PC-3 (cell line): Measurements from ENCODE around the gene ZNFX1. TPM values are rescaled to one million over a fixed set of nuclear protein-coding genes. Genes with fewer than 3 reads are reported as not detected.

ENCODE experiments used
- ATAC-seq: fragments of 200-7000 bp; cut with Tn5 transposase; 2 replicates; pipeline ENCODE4 v1.9.1; 2020; ENCODE audit warnings: mild to moderate bottlenecking, moderate library complexity
- BruUV-seq: library from RNA; stranded (reverse); fragments of 400-500 nt; replicated peaks from 2 replicates; lab custom pipeline; 2021; lab: Mats Ljungman, UMichigan
- CTCF ChIA-PET: fragments of 300-600 bp; sonication (Branson Sonifier 250); formaldehyde crosslinking; loops from one replicate; lab custom pipeline; 2022; ENCODE audit warnings: antibody characterized with exemption; lab: Charles Lee
- POLR2A ChIA-PET: fragments of 300-600 bp; sonication (Branson Sonifier 250); formaldehyde crosslinking; loops from one replicate; lab custom pipeline; 2022; ENCODE audit warnings: antibody characterized with exemption; ENCODE audit not compliant: unreplicated experiment; lab: Charles Lee
- DNase-seq: peaks from one replicate; pipeline ENCODE4 v3.0.0-alpha.2; 2015
- H2AFZ ChIP-seq: fragments of 300-600 bp; sonication (generic); 2 replicates; pipeline ENCODE4 v1.6.0; 2016; ENCODE audit warnings: antibody characterized with exemption, low read length
- H3F3A ChIP-seq: fragments of 300-600 bp; sonication (generic); one replicate; pipeline ENCODE4 v1.6.0; 2017; ENCODE audit warnings: antibody characterized with exemption, low read length, control low read depth, mild to moderate bottlenecking; ENCODE audit not compliant: unreplicated experiment
- H3K27ac ChIP-seq: fragments of 300-600 bp; sonication (generic); 2 replicates; pipeline ENCODE4 v1.5.1; 2016; ENCODE audit warnings: mild to moderate bottlenecking, low read length
- H3K27me3 ChIP-seq: fragments of 300-600 bp; sonication (generic); 2 replicates; pipeline ENCODE4 v1.6.1; 2016; ENCODE audit warnings: low read length, mixed read lengths
- H3K36me3 ChIP-seq: fragments of 300-600 bp; sonication (generic); 2 replicates; pipeline ENCODE4 v1.6.1; 2016; ENCODE audit warnings: low read depth, mixed run types, low read length, mixed read lengths
- H3K4me1 ChIP-seq: fragments of 300-600 bp; sonication (generic); 2 replicates; pipeline ENCODE4 v1.5.1; 2016; ENCODE audit warnings: low read length; ENCODE audit not compliant: insufficient read depth
- H3K4me2 ChIP-seq: fragments of 300-600 bp; sonication (generic); 2 replicates; pipeline ENCODE4 v1.6.0; 2016; ENCODE audit warnings: low read length
- H3K4me3 ChIP-seq: fragments of 300-600 bp; sonication (generic); 2 replicates; pipeline ENCODE4 v1.5.1; 2016; ENCODE audit warnings: mild to moderate bottlenecking, low read length, mixed read lengths
- H3K79me2 ChIP-seq: fragments of 300-600 bp; sonication (generic); 2 replicates; pipeline ENCODE4 v1.6.1; 2017; ENCODE audit warnings: low read length, mixed read lengths
- H3K9ac ChIP-seq: fragments of 300-600 bp; sonication (generic); 2 replicates; pipeline ENCODE4 v1.6.0; 2016; ENCODE audit warnings: mild to moderate bottlenecking, low read length
- H3K9me2 ChIP-seq: fragments of 300-600 bp; sonication (generic); replicated peaks from 2 replicates; pipeline ENCODE4 v1.6.1; 2016; ENCODE audit warnings: mixed run types, low read length, mixed read lengths
- H3K9me3 ChIP-seq: fragments of 300-600 bp; sonication (generic); 2 replicates; pipeline ENCODE4 v1.6.1; 2016; ENCODE audit warnings: low read length, mixed read lengths
- H4K20me1 ChIP-seq: fragments of 300-600 bp; sonication (generic); 2 replicates; pipeline ENCODE4 v1.6.1; 2016; ENCODE audit warnings: low read length, mixed read lengths
- EZH2 ChIP-seq: fragments of 300-600 bp; sonication (generic); IDR thresholded peaks from one replicate; pipeline ENCODE4 v1.6.1; 2017; ENCODE audit warnings: antibody characterized with exemption, mild to moderate bottlenecking, low read length; ENCODE audit not compliant: unreplicated experiment
- EZH2phosphoT487 ChIP-seq: fragments of 300-600 bp; sonication (generic); IDR thresholded peaks from 2 replicates; pipeline ENCODE4 v1.6.1; 2018; ENCODE audit warnings: mild to moderate bottlenecking, antibody characterized with exemption, low read length, borderline replicate concordance
- intact Hi-C: fragments of 100-400 bp; cut with micrococcal nuclease; formaldehyde crosslinking; loops from 2 replicates; pipeline ENCODE4 v1.9.0; 2023
- total RNA-seq: library from RNA; depleted of rRNA; stranded (reverse); fragments of >200 nt; gene quantifications from 2 replicates; pipeline ENCODE4 v1.2.3, GENCODE V29; 2014
- TF ChIP-seq, protein P1 (sequence below): fragments of 300-600 bp; sonication (generic); conservative IDR thresholded peaks from 2 replicates; pipeline ENCODE4 v1.5.1; 2017; ENCODE audit warnings: antibody characterized with exemption, low read depth, mild to moderate bottlenecking, low read length

The ZNFX1 gene
- total RNA-seq, 1 experiment from 2014 or later, result 18.8 TPM

DNA sequence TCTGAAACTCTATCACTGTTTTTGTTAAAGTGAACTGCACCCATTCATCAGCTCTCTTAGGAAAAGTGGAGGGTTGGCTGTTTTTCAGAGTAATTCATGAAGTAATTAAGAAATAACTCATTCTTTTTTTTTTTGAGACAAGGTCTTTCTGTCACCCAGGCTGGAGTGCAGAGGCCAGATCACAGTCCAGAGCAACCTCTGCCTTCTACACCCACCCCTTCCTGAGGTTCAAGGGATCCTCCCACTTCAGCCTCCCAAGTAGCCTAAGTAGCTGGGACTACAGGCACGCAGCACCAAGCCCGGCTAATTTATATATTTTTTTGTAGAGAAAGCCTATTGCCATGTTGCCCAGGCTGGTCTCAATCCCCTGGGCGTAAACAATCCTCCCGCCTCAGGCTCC lies 2.6 kb downstream of the ZNFX1 start:
- Histone ChIP-seq H2AFZ (no peak overlapping the region), H3K79me2 (peaks cover 71% of the 10 kb centered on the region), H3F3A (peaks cover 8% of the 10 kb centered on the region), H3K27me3 (no peaks in the 10 kb centered on the region), H3K4me1 (peaks cover 25% of the 10 kb centered on the region), H4K20me1 (peaks cover 18% of the 10 kb centered on the region), H3K9ac (no peak overlapping the region), H3K36me3 (peaks cover 46% of the 10 kb centered on the region), H3K9me3 (0 out of 2 replicates have a peak, but pooled peaks cover 5% of the 10 kb centered on the region), H3K4me2 (peak overlapping the region; percentile 89), H3K4me3 (no peak overlapping the region; the same call in 1 of the 2 replicates), H3K9me2 (no peaks in the 10 kb centered on the region), H3K27ac (no peak overlapping the region)
- no peak for TF ChIP-seq EZH2
- TF ChIP-seq, protein P1, sequence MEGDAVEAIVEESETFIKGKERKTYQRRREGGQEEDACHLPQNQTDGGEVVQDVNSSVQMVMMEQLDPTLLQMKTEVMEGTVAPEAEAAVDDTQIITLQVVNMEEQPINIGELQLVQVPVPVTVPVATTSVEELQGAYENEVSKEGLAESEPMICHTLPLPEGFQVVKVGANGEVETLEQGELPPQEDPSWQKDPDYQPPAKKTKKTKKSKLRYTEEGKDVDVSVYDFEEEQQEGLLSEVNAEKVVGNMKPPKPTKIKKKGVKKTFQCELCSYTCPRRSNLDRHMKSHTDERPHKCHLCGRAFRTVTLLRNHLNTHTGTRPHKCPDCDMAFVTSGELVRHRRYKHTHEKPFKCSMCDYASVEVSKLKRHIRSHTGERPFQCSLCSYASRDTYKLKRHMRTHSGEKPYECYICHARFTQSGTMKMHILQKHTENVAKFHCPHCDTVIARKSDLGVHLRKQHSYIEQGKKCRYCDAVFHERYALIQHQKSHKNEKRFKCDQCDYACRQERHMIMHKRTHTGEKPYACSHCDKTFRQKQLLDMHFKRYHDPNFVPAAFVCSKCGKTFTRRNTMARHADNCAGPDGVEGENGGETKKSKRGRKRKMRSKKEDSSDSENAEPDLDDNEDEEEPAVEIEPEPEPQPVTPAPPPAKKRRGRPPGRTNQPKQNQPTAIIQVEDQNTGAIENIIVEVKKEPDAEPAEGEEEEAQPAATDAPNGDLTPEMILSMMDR, result no peak
- TF ChIP-seq EZH2phosphoT487, result no peak
- DNase-seq (no peak), ATAC-seq (no peak)
- intact Hi-C loops, result loop anchor here (5.0 kb wide), 1 partner anchor 47 kb away; no protein-coding TSS in a partner anchor
- CTCF ChIA-PET, result interaction anchor here (1.4 kb wide), 1 partner anchor 45 kb away, joined by 6 read pairs; no protein-coding TSS in a partner anchor
- no TSS peak for BruUV-seq
- POLR2A ChIA-PET, result no interaction called here

DNA sequence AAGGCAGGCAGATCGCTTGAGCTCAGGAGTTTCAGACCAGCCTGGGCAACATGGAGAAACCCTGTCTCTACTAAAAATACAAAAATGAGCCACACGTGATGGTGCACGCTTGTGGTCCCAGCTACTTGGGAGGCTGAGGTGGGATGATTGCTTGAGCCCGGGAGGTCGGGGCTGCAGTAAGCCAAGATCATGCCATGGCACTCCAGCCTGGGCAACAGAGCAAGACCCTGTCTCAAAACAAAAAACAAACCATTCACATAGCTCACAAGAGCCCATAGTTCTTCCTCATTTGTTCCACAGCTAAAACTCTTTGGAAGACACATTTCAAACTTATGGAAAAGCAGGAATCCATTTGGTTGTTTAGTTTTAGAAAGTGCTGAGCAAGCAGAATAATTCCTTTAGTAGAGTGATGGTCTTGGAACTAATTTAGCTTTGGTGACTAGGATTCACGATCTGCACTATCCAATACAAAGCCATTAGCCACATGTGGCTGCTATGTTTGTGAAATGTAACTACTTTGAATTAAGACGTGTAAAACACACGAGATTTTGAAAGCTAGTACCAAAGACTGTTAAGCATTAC lies 4.1 kb downstream of the ZNFX1 start:
- no peak overlapping the region for H2AFZ ChIP-seq
- peaks cover 71% of the 10 kb centered on the region for H3K79me2 ChIP-seq
- ChIA-PET POLR2A (no interaction called here), CTCF (no interaction called here)
- H3K4me3 ChIP-seq, result no peak overlapping the region
- no peaks in the 10 kb centered on the region for H3K27me3 ChIP-seq
- BruUV-seq, result no TSS peak
- no peak overlapping the region for H3K27ac ChIP-seq
- H3K4me2 ChIP-seq, result no peak overlapping the region
- peaks cover 23% of the 10 kb centered on the region for H3K4me1 ChIP-seq
- ATAC-seq, result no peak
- intact Hi-C loops, result no loop called here
- no peak overlapping the region for H3K9ac ChIP-seq
- no peak for DNase-seq
- no peaks in the 10 kb centered on the region for H3K9me2 ChIP-seq
- H4K20me1 ChIP-seq, result peaks cover 14% of the 10 kb centered on the region
- TF ChIP-seq EZH2phosphoT487, result no peak
- TF ChIP-seq, protein P1, result no peak
- TF ChIP-seq EZH2, result no peak
- peaks cover 45% of the 10 kb centered on the region for H3K36me3 ChIP-seq
- no peaks in the 10 kb centered on the region for H3F3A ChIP-seq
- no peaks in the 10 kb centered on the region for H3K9me3 ChIP-seq

DNA sequence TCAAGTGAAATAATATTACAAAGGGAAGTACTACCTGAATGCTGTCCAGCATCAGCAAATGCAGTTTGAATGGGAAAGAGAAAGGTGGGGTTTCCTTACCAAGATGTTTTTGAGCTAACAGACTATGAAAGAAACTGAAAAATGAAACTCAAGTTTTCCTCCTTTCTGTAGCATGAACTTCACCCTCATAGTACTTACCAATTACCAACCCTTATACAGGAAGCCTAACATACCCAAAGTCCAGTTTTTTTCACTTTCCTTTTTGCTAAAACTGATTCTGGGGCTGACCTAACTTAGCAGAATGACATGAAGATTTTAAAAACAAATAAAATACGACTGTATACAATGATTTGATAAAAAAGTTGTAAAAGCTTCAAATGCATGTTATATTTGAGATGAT lies 5.2 kb downstream of the ZNFX1 start:
- H3K79me2 ChIP-seq, result peaks cover 77% of the 10 kb centered on the region
- H3K9ac ChIP-seq, result no peak overlapping the region
- POLR2A ChIA-PET, result no interaction called here
- CTCF ChIA-PET, result no interaction called here
- H3K9me3 ChIP-seq, result no peaks in the 10 kb centered on the region
- H3K27ac ChIP-seq, result no peak overlapping the region
- H2AFZ ChIP-seq, result no peak overlapping the region
- H3K9me2 ChIP-seq, result no peaks in the 10 kb centered on the region
- H4K20me1 ChIP-seq, result peaks cover 18% of the 10 kb centered on the region
- TF ChIP-seq EZH2 (no peak), EZH2phosphoT487 (no peak)
- TF ChIP-seq, protein P1, result no peak
- intact Hi-C loops, result no loop called here
- H3K4me1 ChIP-seq, result peaks cover 23% of the 10 kb centered on the region
- H3F3A ChIP-seq, result no peaks in the 10 kb centered on the region
- no peak overlapping the region for H3K4me3 ChIP-seq
- no peaks in the 10 kb centered on the region for H3K27me3 ChIP-seq
- no peak overlapping the region for H3K4me2 ChIP-seq
- no peak for ATAC-seq
- DNase-seq, result no peak
- no TSS peak for BruUV-seq
- peaks cover 44% of the 10 kb centered on the region for H3K36me3 ChIP-seq
